ENCODE measurements around the gene ADSS1.

- TF ChIP-seq CTCF (IDR thresholded peaks at IDR 0.05 in 8 of 11, conservative IDR thresholded peaks at IDR 0.05 in 3 of 11) (no peak), POLR2AphosphoS5 (IDR thresholded peaks at IDR 0.05) (peak in 2 of 3 donors; percentile 44 to 46)
Measured at GRCh38 chr14:104686624-104687517, 37.2 kb upstream of the ADSS1 start.
